ENCODE data around the gene METAP2. TPM values are rescaled to one million over a fixed set of nuclear protein-coding genes. Genes with fewer than 3 reads are reported as not detected.

The METAP2 gene
- total and polyA plus RNA-seq, 11 donors = 50.9 to 69.8 (median 55.8) TPM

- Histone ChIP-seq H3K27me3 (no peaks in the 10 kb centered on the region), H3K27ac (no peak overlapping the region), H3K36me3 (no peaks in the 10 kb centered on the region), H3K4me1 (peaks cover 0 to 2% (median 0%) of the 10 kb centered on the region in 12 donors), H3K9me3 (no peaks in the 10 kb centered on the region), H3K4me3 (no peak overlapping the region)
- TF ChIP-seq CTCF (IDR thresholded peaks at IDR 0.05) (no peak), POLR2A (IDR thresholded peaks at IDR 0.05) (no peak)
- 88 to 91% (median 90%) methylated on average over 4 of the region's 4 CpGs for WGBS, 4 donors
- DNase-seq = no peak
- intact Hi-C loops (cut with DNase I) = loop anchor here in 8 of 10 donors (5.0 to 10.0 kb wide), 4 partner anchors 175 to 412 kb away; no protein-coding TSS in a partner anchor
- ATAC-seq = no peak
These were observed 55.8 kb downstream of the METAP2 start for GRCh38 chr12:95529693-95530225.

GRCh38 chr12:95532851-95533250 is 58.9 kb downstream of the METAP2 start:
- Histone ChIP-seq H3K27ac (no peak overlapping the region), H3K9me3 (no peaks in the 10 kb centered on the region), H3K27me3 (no peaks in the 10 kb centered on the region), H3K4me3 (no peak overlapping the region), H3K36me3 (no peaks in the 10 kb centered on the region), H3K4me1 (peaks cover 0 to 2% (median 0%) of the 10 kb centered on the region in 12 donors)
- ATAC-seq (no peak), DNase-seq (no peak)
- intact Hi-C loops (cut with DNase I) = loop anchor here in 8 of 10 donors (1.0 to 10.0 kb wide), 6 partner anchors 178 to 416 kb away; no protein-coding TSS in a partner anchor
- WGBS, 4 donors = 53 to 62% (median 58%) methylated on average over 5 of the region's 5 CpGs
- no peak for TF ChIP-seq POLR2A (IDR thresholded peaks at IDR 0.05)
- no peak for TF ChIP-seq CTCF (IDR thresholded peaks at IDR 0.05)

- H3K4me3 ChIP-seq = no peak overlapping the region
- H3K36me3 ChIP-seq = no peaks in the 10 kb centered on the region
- H3K27ac ChIP-seq = no peak overlapping the region
- no peak for DNase-seq
- 69 to 75% (median 72%) methylated on average over 4 of the region's 4 CpGs for WGBS, 4 donors
- TF ChIP-seq CTCF (IDR thresholded peaks at IDR 0.05) = no peak
- TF ChIP-seq POLR2A (IDR thresholded peaks at IDR 0.05) = no peak
- peaks cover 0 to 2% (median 0%) of the 10 kb centered on the region in 12 donors for H3K4me1 ChIP-seq
- intact Hi-C loops (cut with DNase I) = loop anchor here (1.0 to 10.0 kb wide), 8 partner anchors 179 to 418 kb away; no protein-coding TSS in a partner anchor
- no peaks in the 10 kb centered on the region for H3K27me3 ChIP-seq
- ATAC-seq = no peak
- H3K9me3 ChIP-seq = no peaks in the 10 kb centered on the region
These were observed 60.0 kb downstream of the METAP2 start for GRCh38 chr12:95533985-95534384.

GRCh38 chr12:95538006-95538405 is 64.1 kb downstream of the METAP2 start:
- Histone ChIP-seq H3K4me3 (no peak overlapping the region), H3K27ac (no peak overlapping the region), H3K27me3 (no peaks in the 10 kb centered on the region), H3K36me3 (no peaks in the 10 kb centered on the region), H3K9me3 (no peaks in the 10 kb centered on the region), H3K4me1 (peaks cover 0 to 2% (median 0%) of the 10 kb centered on the region in 12 donors)
- DNase-seq = no peak
- intact Hi-C loops (cut with DNase I) = loop anchor here in 8 of 10 donors (5.0 to 10.0 kb wide), 5 partner anchors 183 to 203 kb away; no protein-coding TSS in a partner anchor
- WGBS, 4 donors = 76 to 84% (median 81%) methylated on average over 4 of the region's 4 CpGs
- TF ChIP-seq POLR2A (IDR thresholded peaks at IDR 0.05) (no peak), CTCF (IDR thresholded peaks at IDR 0.05) (no peak)
- no peak for ATAC-seq
